K562 (cell line): ENCODE results near the gene CDYL. TPM values are rescaled to one million over a fixed set of nuclear protein-coding genes. Genes with fewer than 3 reads are reported as not detected.

ENCODE experiments used
- ATAC-seq: fragments of 200-7000 bp; cut with Tn5 transposase; 3 replicates; pipeline ENCODE4 v1.9.1; 2020; ENCODE audit warnings: moderate library complexity
- BruUV-seq: library from RNA; stranded (reverse); fragments of 400-500 nt; replicated peaks from 2 replicates; lab custom pipeline; 2021; lab: Mats Ljungman, UMichigan
- CTCF ChIA-PET: fragments of 300-600 bp; formaldehyde crosslinking; extraction: SDS; loops from one replicate; lab custom pipeline; 2021; ENCODE audit warnings: low intra/inter-chr PET ratio; lab: Yijun Ruan, JAX
- POLR2A ChIA-PET: fragments of 300-600, 350-650 bp; sonication (Branson Sonifier 250); formaldehyde crosslinking; extraction: SDS; loops from one replicate; lab custom pipeline; 2021; ENCODE audit warnings: antibody characterized with exemption, inconsistent platforms; lab: Yijun Ruan, JAX
- DNase-seq, 4 experiments: peaks; one replicate each; pipeline versions ENCODE4 v3.0.0 to v3.0.0-alpha.2; 2011 to 2018; ENCODE audit warnings: low spot score in 3 of 4, mixed read lengths in 3 of 4; ENCODE audit errors: extremely low read depth in 1 of 4
- FAIRE-seq: peaks from 2 replicates; lab custom pipeline; 2011; peaks lifted over from hg19 to GRCh38; lab: Jason Lieb, UNC
- H2AFZ ChIP-seq: 2 replicates; pipeline ENCODE4 v1.6.0; 2011; ENCODE audit warnings: low read depth, low read length, control low read depth, inconsistent platforms
- H3K27ac ChIP-seq: fragments of 200-600 bp; 3 replicates; pipeline ENCODE4 v1.8.0; 2011; ENCODE audit warnings: low read depth, mild to moderate bottlenecking, control low read depth, inconsistent platforms, low read length, moderate library complexity, mixed read lengths; ENCODE audit errors: extremely low read depth
- H3K27me3 ChIP-seq, 2 experiments: fragments of 300-600 bp in 1 of 2; 2 replicates in 1 of 2; 3 replicates in 1 of 2; pipeline versions ENCODE4 v1.6.0 to v1.8.0; 2011; ENCODE audit warnings: inconsistent platforms in 2 of 2, low read length in 2 of 2, mild to moderate bottlenecking in 1 of 2, mixed read lengths in 1 of 2, moderate library complexity in 1 of 2; ENCODE audit not compliant: control insufficient read depth in 2 of 2, insufficient read depth in 2 of 2
- H3K36me3 ChIP-seq: fragments of 300-600 bp; 3 replicates; pipeline ENCODE4 v1.8.0; 2011; ENCODE audit warnings: mild to moderate bottlenecking, low read length, inconsistent platforms; ENCODE audit not compliant: control insufficient read depth, insufficient read depth
- H3K4me1 ChIP-seq, 2 experiments: fragments of 200-600 bp in 1 of 2; replicated peaks in 1 of 2; 2 replicates in 1 of 2; 3 replicates in 1 of 2; pipeline versions ENCODE4 v1.5.1 to v1.8.0; 2011; ENCODE audit warnings: inconsistent platforms in 2 of 2, low read length in 2 of 2, mild to moderate bottlenecking in 1 of 2, mixed read lengths in 1 of 2, moderate library complexity in 1 of 2; ENCODE audit not compliant: control insufficient read depth in 2 of 2, insufficient read depth in 2 of 2
- H3K4me2 ChIP-seq: 2 replicates; pipeline ENCODE4 v1.6.1; 2011; ENCODE audit warnings: low read length, control low read depth, inconsistent platforms, mixed read lengths; ENCODE audit not compliant: insufficient read depth
- H3K4me3 ChIP-seq: fragments of 200-600 bp; sonication (generic), shearing (Covaris generic); 2 replicates; pipeline ENCODE4 v1.5.1; 2016; ENCODE audit warnings: control low read depth, inconsistent platforms
- H3K79me2 ChIP-seq: fragments of 200-600 bp; 3 replicates; pipeline ENCODE4 v1.8.0; 2011; ENCODE audit warnings: low read length, inconsistent platforms; ENCODE audit not compliant: control insufficient read depth, insufficient read depth
- H3K9ac ChIP-seq, 2 experiments: 2 replicates each; pipeline versions ENCODE4 v1.6.0 to v1.6.1; 2011; ENCODE audit warnings: low read depth in 2 of 2, low read length in 2 of 2, control low read depth in 1 of 2, inconsistent platforms in 1 of 2, mild to moderate bottlenecking in 1 of 2, mixed read lengths in 1 of 2; ENCODE audit not compliant: insufficient read depth in 1 of 2
- H3K9me1 ChIP-seq: one replicate; pipeline ENCODE4 v1.6.0; 2011; ENCODE audit warnings: inconsistent platforms, mild to moderate bottlenecking, low read length, moderate library complexity; ENCODE audit not compliant: control insufficient read depth, insufficient read depth
- H3K9me3 ChIP-seq: replicated peaks from 2 replicates; pipeline ENCODE4 v1.5.1; 2011; ENCODE audit warnings: low read depth, low read length, inconsistent platforms; ENCODE audit not compliant: control insufficient read depth, insufficient read depth
- H4K20me1 ChIP-seq: replicated peaks from 2 replicates; pipeline ENCODE4 v1.6.1; 2011; ENCODE audit warnings: low read length, inconsistent platforms, mixed read lengths; ENCODE audit not compliant: control insufficient read depth, insufficient read depth
- CEBPB ChIP-seq: fragments of 450-650 bp; IDR thresholded peaks from 2 replicates; pipeline ENCODE4 v1.6.1; 2016; ENCODE audit warnings: missing genetic modification characterization, missing compliant biosample characterization
- CEBPG ChIP-seq, 3 experiments: fragments of 200-800 bp in 1 of 3; sonication (Bioruptor generic) in 1 of 3; sonication (generic) in 1 of 3; formaldehyde crosslinking in 1 of 3; IDR thresholded peaks in 2 of 3; conservative IDR thresholded peaks in 1 of 3; 2 replicates each; pipeline versions ENCODE4 v1.6.1 to v1.8.0; 2016 to 2022; ENCODE audit warnings: missing compliant biosample characterization in 2 of 3, missing genetic modification characterization in 2 of 3, mild to moderate bottlenecking in 1 of 3, missing genetic modification reagents in 1 of 3
- MTF1 ChIP-seq: fragments of 250-450 bp; sonication (Bioruptor Pico); IDR thresholded peaks from 2 replicates; pipeline ENCODE4 v1.9.0; 2021; ENCODE audit warnings: moderate library complexity, mild to moderate bottlenecking, inconsistent platforms, borderline replicate concordance
- NFIC ChIP-seq: fragments of 450-650 bp; IDR thresholded peaks from 2 replicates; pipeline ENCODE4 v1.6.1; 2017; ENCODE audit warnings: mild to moderate bottlenecking, inconsistent platforms
- WGBS: fragments of 100-300 bp; shearing (Covaris generic); methylation state at CpG from one replicate; pipeline ENCODE4 v1.1.6; 2016; ENCODE audit warnings: low coverage, mixed read lengths; ENCODE audit not compliant: insufficient coverage; ENCODE audit errors: missing lambda C conversion rate; 5-methylcytosine and 5-hydroxymethylcytosine counted together
- in situ Hi-C: fragments of 300-500 bp; cut with MboI; formaldehyde crosslinking; loops from 4 replicates; pipeline ENCODE4 v1.15.0; 2018; ENCODE audit warnings: inconsistent platforms, mixed read lengths
- intact Hi-C: fragments of 100-400 bp; cut with micrococcal nuclease; formaldehyde crosslinking; loops from 2 replicates; pipeline ENCODE4 v1.14.2; 2022
- polyA plus RNA-seq, 8 experiments: library from polyadenylated mRNA; depleted of rRNA in 4 of 8; stranded (reverse) in 5 of 8; unstranded in 3 of 8; fragments of >200 nt; fragmentation: Nextera tagmentation in 2 of 8; fragmentation: Illumina TruSeq in 1 of 8; extraction: Ambion mirVana in 2 of 8; extraction: Trizol in 1 of 8; gene quantifications; 2 replicates each; pipeline versions ENCODE4 v1.2.1 to v1.2.3, GENCODE V29; 2011 to 2014; ENCODE audit warnings: inconsistent platforms in 1 of 8, missing spikeins in 1 of 8
- total RNA-seq, 7 experiments: library from RNA; depleted of rRNA in 6 of 7; stranded (reverse); fragments of >200 nt in 6 of 7; fragmentation: Illumina TruSeq in 2 of 7; extraction: Trizol in 2 of 7; gene quantifications; 2 replicates each; pipeline versions ENCODE4 v1.2.1 to v1.2.3, GENCODE V29; 2011 to 2021; ENCODE audit warnings: low replicate concordance in 1 of 7
- TF ChIP-seq, protein P1 (sequence below), 2 experiments: fragments of 450-650 bp; IDR thresholded peaks; 2 replicates each; pipeline ENCODE4 v1.6.1; 2018; ENCODE audit warnings: mild to moderate bottlenecking in 2 of 2, low read depth in 1 of 2; ENCODE audit not compliant: partially characterized antibody in 2 of 2

CDYL gene
- total and polyA plus RNA-seq, 9 of the 15 experiments (the other 6 are each of a cell fraction or from before 2014, with no cell fraction given) = 8.1 to 45.8 (median 40.8) TPM

DNA sequence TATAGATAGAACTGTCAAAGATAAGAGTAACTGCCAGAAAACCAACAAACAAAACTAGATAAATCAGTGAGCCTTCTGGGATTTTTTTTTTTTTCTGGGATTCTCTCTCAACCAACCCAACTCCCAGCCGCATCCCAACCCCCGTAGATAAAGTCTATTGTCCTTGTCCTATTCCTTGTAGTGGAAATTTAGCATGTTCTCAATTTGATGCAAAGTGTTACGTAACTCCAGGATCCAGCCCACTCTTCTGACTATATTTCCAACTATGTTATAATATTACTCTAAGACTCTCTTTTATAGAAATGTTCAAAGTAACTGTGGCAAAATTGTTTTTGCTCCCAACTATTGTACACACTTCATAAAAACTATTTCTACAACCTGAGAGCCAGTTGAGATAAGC is 15.4 kb upstream of the CDYL start:
- Histone ChIP-seq H3K36me3 (no peaks in the 10 kb centered on the region), H3K79me2 (no peaks in the 10 kb centered on the region), H4K20me1 (no peaks in the 10 kb centered on the region), H3K4me3 (no peak overlapping the region), H3K9me3 (0 out of 2 replicates have a peak, but pooled peaks cover 2% of the 10 kb centered on the region), H3K4me2 (no peak overlapping the region), H2AFZ (no peak overlapping the region), H3K27ac (no peak overlapping the region), H3K4me1 (no peaks in the 10 kb centered on the region), H3K9ac (no peak overlapping the region), H3K9me1 (no peaks in the 10 kb centered on the region), H3K27me3 (no peaks in the 10 kb centered on the region)
- WGBS = 24% methylated on average over 3 of the region's 3 CpGs
- ATAC-seq = no peak
- no peak for DNase-seq
- ChIA-PET CTCF (no interaction called here), POLR2A (interaction anchor here (0.7 to 1.6 kb wide), 2 partner anchors 12 to 17 kb away, joined by 4 to 5 read pairs; no protein-coding TSS in a partner anchor)
- BruUV-seq = no TSS peak
- intact Hi-C loops = no loop called here
- in situ Hi-C loops = no loop called here
- FAIRE-seq = no peak
- TF ChIP-seq CEBPG (CRISPR knock-in tag; IDR thresholded peaks at IDR 0.05) (no peak), CEBPG (tag; conservative IDR thresholded peaks at IDR 0.05 in 1 of 2, IDR thresholded peaks at IDR 0.05 in 1 of 2) (peak in 1 of 2 experiments; percentile 53; a peak in 2 of 4 replicates), NFIC (no peak), CEBPB (tag) (peak; percentile 62; the same call in 1 of the 2 replicates)

GRCh38 chr6:4762294-4762693 is 13.9 kb upstream of the CDYL start:
- in situ Hi-C loops (no loop called here), intact Hi-C loops (no loop called here)
- no peak overlapping the region for H3K9ac ChIP-seq
- no peaks in the 10 kb centered on the region for H3K4me1 ChIP-seq
- H4K20me1 ChIP-seq = no peaks in the 10 kb centered on the region
- DNase-seq = no peak
- H3K36me3 ChIP-seq = no peaks in the 10 kb centered on the region
- ATAC-seq = no peak
- no peak overlapping the region for H2AFZ ChIP-seq
- no TSS peak for BruUV-seq
- no peak overlapping the region for H3K27ac ChIP-seq
- no peak for FAIRE-seq
- ChIA-PET CTCF (no interaction called here), POLR2A (interaction anchor here (0.6 to 1.0 kb wide), 2 partner anchors 9 kb away, joined by 3 read pairs; no protein-coding TSS in a partner anchor)
- no peaks in the 10 kb centered on the region for H3K27me3 ChIP-seq
- 0 out of 2 replicates have a peak, but pooled peaks cover 2% of the 10 kb centered on the region for H3K9me3 ChIP-seq
- no peaks in the 10 kb centered on the region for H3K9me1 ChIP-seq
- no peak overlapping the region for H3K4me2 ChIP-seq
- no peaks in the 10 kb centered on the region for H3K79me2 ChIP-seq
- TF ChIP-seq, protein P1, sequence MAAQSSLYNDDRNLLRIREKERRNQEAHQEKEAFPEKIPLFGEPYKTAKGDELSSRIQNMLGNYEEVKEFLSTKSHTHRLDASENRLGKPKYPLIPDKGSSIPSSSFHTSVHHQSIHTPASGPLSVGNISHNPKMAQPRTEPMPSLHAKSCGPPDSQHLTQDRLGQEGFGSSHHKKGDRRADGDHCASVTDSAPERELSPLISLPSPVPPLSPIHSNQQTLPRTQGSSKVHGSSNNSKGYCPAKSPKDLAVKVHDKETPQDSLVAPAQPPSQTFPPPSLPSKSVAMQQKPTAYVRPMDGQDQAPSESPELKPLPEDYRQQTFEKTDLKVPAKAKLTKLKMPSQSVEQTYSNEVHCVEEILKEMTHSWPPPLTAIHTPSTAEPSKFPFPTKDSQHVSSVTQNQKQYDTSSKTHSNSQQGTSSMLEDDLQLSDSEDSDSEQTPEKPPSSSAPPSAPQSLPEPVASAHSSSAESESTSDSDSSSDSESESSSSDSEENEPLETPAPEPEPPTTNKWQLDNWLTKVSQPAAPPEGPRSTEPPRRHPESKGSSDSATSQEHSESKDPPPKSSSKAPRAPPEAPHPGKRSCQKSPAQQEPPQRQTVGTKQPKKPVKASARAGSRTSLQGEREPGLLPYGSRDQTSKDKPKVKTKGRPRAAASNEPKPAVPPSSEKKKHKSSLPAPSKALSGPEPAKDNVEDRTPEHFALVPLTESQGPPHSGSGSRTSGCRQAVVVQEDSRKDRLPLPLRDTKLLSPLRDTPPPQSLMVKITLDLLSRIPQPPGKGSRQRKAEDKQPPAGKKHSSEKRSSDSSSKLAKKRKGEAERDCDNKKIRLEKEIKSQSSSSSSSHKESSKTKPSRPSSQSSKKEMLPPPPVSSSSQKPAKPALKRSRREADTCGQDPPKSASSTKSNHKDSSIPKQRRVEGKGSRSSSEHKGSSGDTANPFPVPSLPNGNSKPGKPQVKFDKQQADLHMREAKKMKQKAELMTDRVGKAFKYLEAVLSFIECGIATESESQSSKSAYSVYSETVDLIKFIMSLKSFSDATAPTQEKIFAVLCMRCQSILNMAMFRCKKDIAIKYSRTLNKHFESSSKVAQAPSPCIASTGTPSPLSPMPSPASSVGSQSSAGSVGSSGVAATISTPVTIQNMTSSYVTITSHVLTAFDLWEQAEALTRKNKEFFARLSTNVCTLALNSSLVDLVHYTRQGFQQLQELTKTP (IDR thresholded peaks at IDR 0.05; ENCODE audit: low read depth in 1 of 2, partially characterized antibody in 2 of 2) = peak in 1 of 2 experiments; percentile 76
- no peak for TF ChIP-seq MTF1 (CRISPR knock-in tag)
- no peak overlapping the region for H3K4me3 ChIP-seq
